ENCODE data around the gene MS4A13.

DNA sequence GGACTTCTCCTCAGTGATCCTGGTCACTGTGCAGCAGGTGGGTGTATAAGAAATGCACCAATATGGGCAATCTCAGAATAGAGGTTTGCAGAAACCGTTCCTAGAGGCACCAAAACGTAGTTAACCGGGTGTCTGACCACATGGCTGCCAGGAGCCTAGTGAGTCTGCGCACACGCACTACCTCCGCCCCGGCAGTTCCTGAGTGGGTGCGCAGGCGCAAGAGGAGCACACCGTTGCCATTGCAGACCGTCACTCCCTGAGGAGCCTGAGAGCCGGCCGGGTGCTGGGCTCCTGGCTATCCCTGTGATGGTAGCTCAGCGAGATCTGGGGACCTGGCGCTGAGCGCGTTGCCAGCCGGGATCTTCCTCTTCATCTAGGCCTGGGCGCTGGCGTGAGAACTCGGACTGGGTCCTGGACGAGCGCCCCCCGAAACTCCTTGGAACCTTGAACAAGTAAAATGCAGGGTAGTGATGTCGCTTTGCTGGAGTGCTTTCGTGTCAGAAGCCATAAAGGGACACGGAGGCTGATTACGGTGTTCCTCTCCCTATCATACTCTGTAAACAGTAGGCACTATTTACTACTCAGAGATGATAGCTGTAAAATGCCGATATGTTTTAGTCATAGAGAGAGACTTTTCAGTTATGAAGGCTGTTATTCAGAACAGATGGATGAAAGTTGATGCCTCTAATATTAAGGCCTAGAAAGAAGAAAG is at the start of gene MS4A13:
- TF ChIP-seq JUND (IDR thresholded peaks at IDR 0.05; ENCODE audit: low read length) (no peak), EZH2 (IDR thresholded peaks at IDR 0.05; ENCODE audit: low read depth, low read length, severe bottlenecking) (no peak), POLR2A (IDR thresholded peaks at IDR 0.05; ENCODE audit: control extremely low read depth in 1 of 2, low read depth in 2 of 2, low read length in 2 of 2) (no peak), YY1 (IDR thresholded peaks at IDR 0.05; ENCODE audit: low read depth, low read length) (no peak), TAF7 (optimal IDR thresholded peaks at IDR 0.05; ENCODE audit: borderline replicate concordance, low read depth, low read length) (no peak), POLR2AphosphoS5 (IDR thresholded peaks at IDR 0.05; ENCODE audit: low read depth, low read length) (no peak), TCF12 (IDR thresholded peaks at IDR 0.05; ENCODE audit: low read depth, low read length) (no peak), BACH1 (IDR thresholded peaks at IDR 0.05; ENCODE audit: low read length) (no peak)
- TF ChIP-seq, protein P1, sequence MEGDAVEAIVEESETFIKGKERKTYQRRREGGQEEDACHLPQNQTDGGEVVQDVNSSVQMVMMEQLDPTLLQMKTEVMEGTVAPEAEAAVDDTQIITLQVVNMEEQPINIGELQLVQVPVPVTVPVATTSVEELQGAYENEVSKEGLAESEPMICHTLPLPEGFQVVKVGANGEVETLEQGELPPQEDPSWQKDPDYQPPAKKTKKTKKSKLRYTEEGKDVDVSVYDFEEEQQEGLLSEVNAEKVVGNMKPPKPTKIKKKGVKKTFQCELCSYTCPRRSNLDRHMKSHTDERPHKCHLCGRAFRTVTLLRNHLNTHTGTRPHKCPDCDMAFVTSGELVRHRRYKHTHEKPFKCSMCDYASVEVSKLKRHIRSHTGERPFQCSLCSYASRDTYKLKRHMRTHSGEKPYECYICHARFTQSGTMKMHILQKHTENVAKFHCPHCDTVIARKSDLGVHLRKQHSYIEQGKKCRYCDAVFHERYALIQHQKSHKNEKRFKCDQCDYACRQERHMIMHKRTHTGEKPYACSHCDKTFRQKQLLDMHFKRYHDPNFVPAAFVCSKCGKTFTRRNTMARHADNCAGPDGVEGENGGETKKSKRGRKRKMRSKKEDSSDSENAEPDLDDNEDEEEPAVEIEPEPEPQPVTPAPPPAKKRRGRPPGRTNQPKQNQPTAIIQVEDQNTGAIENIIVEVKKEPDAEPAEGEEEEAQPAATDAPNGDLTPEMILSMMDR (IDR thresholded peaks at IDR 0.05; ENCODE audit: control extremely low read depth in 1 of 3, insufficient read depth in 1 of 3, low read depth in 1 of 3, low read length in 3 of 3): no peak
- TF ChIP-seq, protein P2, sequence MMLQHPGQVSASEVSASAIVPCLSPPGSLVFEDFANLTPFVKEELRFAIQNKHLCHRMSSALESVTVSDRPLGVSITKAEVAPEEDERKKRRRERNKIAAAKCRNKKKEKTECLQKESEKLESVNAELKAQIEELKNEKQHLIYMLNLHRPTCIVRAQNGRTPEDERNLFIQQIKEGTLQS (IDR thresholded peaks at IDR 0.05; ENCODE audit: insufficient read depth, low read depth, low read length): no peak

Measured in H1 (cell line).